Smooth muscle cell of the umbilical artery (primary cell): ENCODE measurements around the gene RNF103. TPM values are rescaled to one million over a fixed set of nuclear protein-coding genes. Genes with fewer than 3 reads are reported as not detected.

ENCODE experiments used
- total RNA-seq: library from RNA; depleted of rRNA; stranded (reverse); fragments of >200 nt; gene quantifications from 2 replicates; pipeline ENCODE4 v1.2.3, GENCODE V29; 2014

The RNF103 gene
- total RNA-seq = 14.5 and 14.6 TPM in 2 replicates

GRCh38 chr2:86623494-86624266 lies at the start of gene RNF103:
Gene RNF103, minus strand, starts transcription at chr2:86623865. Its CDS starts 979 bp downstream, at chr2:86622886.

GRCh38 chr2:86562922-86563649 lies 60.6 kb downstream of the RNF103 start, which contains the start of gene CHMP3:
Gene CHMP3, minus strand, starts transcription at chr2:86563443. Its CDS starts 95 bp downstream, at chr2:86563348.

Other genes with a start within 250 kb of the RNF103 start
- gene KDM3A, start 182.5 kb downstream of the RNF103 start, total RNA-seq = 34.7 and 46.1 TPM in 2 replicates
- 91.5 and 171 TPM in 2 replicates for gene CHMP3, start 60.4 kb downstream of the RNF103 start, total RNA-seq
- gene RMND5A, start 96.4 kb upstream of the RNF103 start, total RNA-seq = 15.7 and 20.5 TPM in 2 replicates
- gene CD8A, start 167.0 kb upstream of the RNF103 start, total RNA-seq = not detected in 2 replicates
- gene CD8B, start 238.0 kb upstream of the RNF103 start, total RNA-seq = not detected in 2 replicates